GM18517 (cell line): ENCODE results near the gene SPOCK2.

ENCODE experiments used
- ATAC-seq: cut with Tn5 transposase; IDR thresholded peaks from one replicate; pipeline ENCODE4 v1.9.1; 2021; ENCODE audit warnings: mild to moderate bottlenecking, moderate library complexity; ENCODE audit not compliant: unreplicated experiment

Gene SPOCK2

GRCh38 chr10:72090326-72090725, 2.0 kb upstream of the SPOCK2 start:
- ATAC-seq = no peak

- no peak for ATAC-seq
These were observed 1.3 kb upstream of the SPOCK2 start for GRCh38 chr10:72089618-72090017.

GRCh38 chr10:72088889-72089575, 681 bp upstream of the SPOCK2 start:
- ATAC-seq = no peak

- ATAC-seq = no peak
These were observed 871 bp downstream of the SPOCK2 start for GRCh38 chr10:72087392-72087968.

- ATAC-seq = no peak
These were observed 1.6 kb downstream of the SPOCK2 start for GRCh38 chr10:72086466-72087391.

- no peak for ATAC-seq
These were observed 2.4 kb downstream of the SPOCK2 start for GRCh38 chr10:72085864-72086465.

GRCh38 chr10:72085166-72085565, 3.2 kb downstream of the SPOCK2 start:
- ATAC-seq = no peak

- ATAC-seq = no peak
These were observed 4.4 kb downstream of the SPOCK2 start for GRCh38 chr10:72083790-72084459.

GRCh38 chr10:72082856-72083789, 5.2 kb downstream of the SPOCK2 start:
- no peak for ATAC-seq

GRCh38 chr10:72081772-72082590, 6.4 kb downstream of the SPOCK2 start:
- ATAC-seq = no peak

- no peak for ATAC-seq
These were observed 7.1 kb downstream of the SPOCK2 start for GRCh38 chr10:72081210-72081609.

- no peak for ATAC-seq
These were observed 8.0 kb downstream of the SPOCK2 start for GRCh38 chr10:72080042-72080975.

- no peak for ATAC-seq
These were observed 9.0 kb downstream of the SPOCK2 start for GRCh38 chr10:72079356-72079755.

- no peak for ATAC-seq
These were observed 10.9 kb downstream of the SPOCK2 start for GRCh38 chr10:72077275-72077990.

GRCh38 chr10:72076756-72077155, 11.6 kb downstream of the SPOCK2 start:
- no peak for ATAC-seq

GRCh38 chr10:72075376-72076115, 12.8 kb downstream of the SPOCK2 start:
- ATAC-seq = no peak
